NCI-H524 treated with DMSO at 0.1 percent for 48 hours (cell line): ENCODE data around the gene BPIFA3.
"Not testable (repeated sequence)": the region's sequence is repeated elsewhere in the genome, so short reads cannot be mapped to it uniquely, and the experiment has no call there.

Experiments used
- DNase-seq: peaks from one replicate; lab custom pipeline; 2025; lab: John Stamatoyannopoulos, UW

Gene BPIFA3

DNA sequence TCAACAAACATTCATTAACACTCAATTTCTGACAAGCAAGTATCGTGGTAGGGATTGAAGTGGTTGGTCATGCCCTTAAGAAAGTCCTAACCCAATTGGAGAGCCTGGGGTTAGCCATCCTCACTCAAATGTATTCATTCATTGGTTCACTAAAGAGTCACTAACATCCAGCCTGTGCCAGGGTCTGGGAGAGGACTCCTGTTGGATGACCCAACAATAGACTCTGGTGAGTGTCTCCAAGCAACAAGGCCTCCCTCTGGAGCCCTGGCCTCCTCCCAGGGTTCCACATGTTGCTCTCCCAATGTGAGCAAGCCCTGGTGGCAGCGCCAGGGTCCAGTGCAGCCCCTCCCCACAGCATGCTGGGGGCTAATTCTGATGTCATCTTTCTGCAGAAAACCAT is at the start of gene BPIFA3:
Gene BPIFA3 (plus strand): TSS at position 301 of the 400 bp plus-strand sequence. CDS start 185 bp downstream, outside the sequence.
- no peak for DNase-seq

DNA sequence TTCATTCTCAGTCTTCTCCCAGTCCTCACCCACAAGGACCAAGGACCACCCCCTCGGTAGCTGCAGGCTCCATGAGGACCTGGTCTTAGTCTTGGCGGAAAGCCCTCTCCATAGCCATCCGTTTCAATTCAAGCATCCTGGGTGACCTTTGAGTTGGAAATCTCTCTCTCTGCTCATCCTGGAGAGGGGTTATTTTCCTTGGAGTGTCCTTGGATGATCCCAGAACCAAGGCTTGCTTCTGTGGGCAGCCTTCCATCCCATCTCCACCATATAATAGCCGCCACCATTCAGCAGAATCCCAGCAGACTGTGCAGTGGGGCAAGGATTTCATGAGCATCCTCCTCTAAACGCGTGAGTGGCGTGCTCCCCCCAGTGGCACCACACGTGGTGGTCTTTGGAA is 49.3 kb upstream of the BPIFA3 start, which contains the start of gene BPIFA2:
Gene BPIFA2 (plus strand): TSS at position 301 of the 400 bp plus-strand sequence. CDS start 987 bp downstream, outside the sequence.
- no peak for DNase-seq

DNA sequence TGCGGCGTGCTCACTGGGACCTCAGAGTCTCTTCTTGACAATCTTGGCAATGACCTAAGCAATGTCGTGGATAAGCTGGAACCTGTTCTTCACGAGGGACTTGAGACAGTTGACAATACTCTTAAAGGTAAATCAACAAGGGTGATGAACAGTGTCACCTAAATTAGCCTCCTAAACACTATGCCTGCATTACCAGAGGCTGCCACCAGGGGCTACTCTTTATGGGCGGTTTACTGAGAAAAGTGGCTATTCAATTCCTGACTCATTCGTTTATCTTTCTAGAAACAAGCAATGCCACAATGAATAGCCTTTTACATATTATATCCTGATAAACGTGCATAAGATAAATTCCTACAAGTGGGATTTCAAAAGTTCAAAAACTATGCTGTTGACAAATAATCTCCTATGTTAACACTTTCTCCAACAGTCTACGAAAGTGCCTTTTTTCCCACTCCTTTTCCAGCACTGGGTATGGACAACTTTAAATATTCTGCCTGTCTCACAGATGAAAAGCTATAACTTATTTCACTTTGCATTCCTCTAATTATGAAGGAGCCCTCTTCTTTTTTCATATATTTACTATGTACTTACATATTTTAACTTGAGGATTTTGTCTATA is 47.9 kb upstream of the BPIFA3 start:
- DNase-seq: no peak

DNA sequence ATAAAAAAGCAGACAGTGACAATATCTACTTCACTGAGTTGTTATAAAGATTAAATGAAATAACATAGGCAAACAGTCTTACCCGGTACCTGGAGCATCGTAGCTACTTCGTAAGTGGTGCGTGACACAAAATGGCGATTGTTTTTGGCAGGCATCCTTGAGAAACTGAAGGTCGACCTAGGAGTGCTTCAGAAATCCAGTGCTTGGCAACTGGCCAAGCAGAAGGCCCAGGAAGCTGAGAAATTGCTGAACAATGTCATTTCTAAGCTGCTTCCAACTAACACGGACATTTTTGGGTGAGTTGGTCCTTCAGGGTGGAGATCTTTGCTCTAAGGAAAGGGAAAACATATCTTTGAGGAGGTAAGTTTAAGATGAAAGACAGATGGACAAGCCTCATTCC is 44.4 kb upstream of the BPIFA3 start:
- no peak for DNase-seq

DNA sequence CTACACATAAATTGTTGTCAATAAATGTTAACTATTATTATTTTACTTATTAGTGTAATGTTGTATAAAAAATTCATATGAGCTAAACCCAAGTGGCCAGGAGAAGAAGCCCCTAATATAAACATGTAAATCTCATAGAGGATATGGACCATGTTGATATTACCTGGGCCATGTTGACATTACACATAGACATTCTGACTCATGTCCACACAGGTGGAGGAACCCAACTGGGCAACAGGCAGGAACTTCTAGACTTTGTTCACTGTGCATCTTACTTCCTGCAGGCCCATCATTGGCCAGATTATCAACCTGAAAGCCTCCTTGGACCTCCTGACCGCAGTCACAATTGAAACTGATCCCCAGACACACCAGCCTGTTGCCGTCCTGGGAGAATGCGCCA is 42.0 kb upstream of the BPIFA3 start:
- no peak for DNase-seq

DNA sequence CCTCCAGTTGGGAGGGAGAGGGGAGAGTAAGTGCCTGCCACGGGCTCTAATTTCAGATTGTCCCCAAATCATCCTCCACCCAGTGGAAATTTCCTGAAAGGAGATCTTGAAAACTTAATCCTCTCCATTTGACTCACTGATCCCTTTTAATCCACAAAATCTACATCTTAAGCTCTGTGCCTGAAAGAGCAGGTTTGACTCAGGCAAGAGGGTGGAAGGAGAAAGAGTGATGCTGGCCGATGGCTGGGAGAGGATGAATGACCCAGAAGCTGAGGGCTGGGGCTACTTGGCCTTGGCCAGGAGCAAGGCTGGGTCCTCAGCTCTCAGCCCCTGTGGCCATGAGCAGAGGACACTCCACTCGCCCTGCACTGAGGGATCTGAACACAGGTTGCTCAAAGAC is 41.1 kb upstream of the BPIFA3 start:
- peak; percentile 73 for DNase-seq

DNA sequence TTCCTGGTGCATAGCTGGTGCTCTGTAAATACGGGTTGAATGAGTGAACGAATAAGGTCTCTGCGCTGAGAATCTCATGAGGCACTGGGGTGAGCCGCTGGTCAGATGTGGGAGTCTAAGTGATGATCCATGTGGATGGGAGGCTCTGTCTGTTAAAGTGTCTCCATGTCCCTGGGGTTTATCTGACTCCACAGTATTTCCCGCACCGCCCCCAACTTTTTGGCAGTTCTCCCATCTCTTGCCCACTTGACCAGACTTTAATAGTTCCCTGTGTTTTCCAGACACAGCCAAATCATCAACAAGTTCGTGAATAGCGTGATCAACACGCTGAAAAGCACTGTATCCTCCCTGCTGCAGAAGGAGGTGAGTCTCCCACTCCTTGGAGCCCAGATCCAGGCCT is 39.3 kb upstream of the BPIFA3 start:
- DNase-seq: no peak

DNA sequence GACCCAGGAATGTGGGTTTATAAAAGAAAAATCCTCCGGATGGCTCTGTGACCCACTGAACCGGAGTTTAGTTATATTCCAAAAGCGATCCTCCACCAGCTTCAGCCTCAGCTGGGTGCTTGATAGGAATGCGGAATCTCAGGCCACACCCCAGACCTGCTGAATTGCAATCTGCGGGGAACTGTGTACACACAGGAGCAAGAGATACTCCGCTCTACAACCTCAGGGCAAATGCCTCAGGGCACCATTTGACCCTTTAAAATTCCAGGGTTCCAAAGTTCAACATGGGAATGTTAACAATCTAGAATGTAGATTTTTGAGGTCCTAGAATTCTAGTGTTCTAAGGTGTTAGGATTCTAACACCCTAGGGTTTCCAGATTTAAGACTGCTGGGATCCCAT is 38.4 kb upstream of the BPIFA3 start:
- DNase-seq: no peak

DNA sequence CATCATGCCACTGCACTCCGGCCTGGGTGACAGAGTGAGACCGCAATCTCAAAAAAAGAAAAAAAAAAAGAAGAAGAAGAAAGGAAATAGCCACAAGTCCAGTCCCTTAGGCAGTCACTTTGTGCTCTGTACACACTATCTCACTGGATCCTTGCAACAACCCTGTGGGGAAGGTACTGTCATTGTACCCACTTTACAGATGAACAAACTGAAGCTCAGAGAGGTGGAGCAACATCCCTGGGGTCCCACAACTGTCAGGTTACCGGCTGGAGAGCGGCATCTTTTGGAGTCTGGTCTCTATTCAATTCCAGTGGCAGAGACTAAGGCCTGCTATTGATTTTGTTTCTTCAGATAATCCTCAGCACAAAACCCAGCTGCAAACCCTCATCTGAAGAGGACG is 37.0 kb upstream of the BPIFA3 start:
- DNase-seq: no peak

DNA sequence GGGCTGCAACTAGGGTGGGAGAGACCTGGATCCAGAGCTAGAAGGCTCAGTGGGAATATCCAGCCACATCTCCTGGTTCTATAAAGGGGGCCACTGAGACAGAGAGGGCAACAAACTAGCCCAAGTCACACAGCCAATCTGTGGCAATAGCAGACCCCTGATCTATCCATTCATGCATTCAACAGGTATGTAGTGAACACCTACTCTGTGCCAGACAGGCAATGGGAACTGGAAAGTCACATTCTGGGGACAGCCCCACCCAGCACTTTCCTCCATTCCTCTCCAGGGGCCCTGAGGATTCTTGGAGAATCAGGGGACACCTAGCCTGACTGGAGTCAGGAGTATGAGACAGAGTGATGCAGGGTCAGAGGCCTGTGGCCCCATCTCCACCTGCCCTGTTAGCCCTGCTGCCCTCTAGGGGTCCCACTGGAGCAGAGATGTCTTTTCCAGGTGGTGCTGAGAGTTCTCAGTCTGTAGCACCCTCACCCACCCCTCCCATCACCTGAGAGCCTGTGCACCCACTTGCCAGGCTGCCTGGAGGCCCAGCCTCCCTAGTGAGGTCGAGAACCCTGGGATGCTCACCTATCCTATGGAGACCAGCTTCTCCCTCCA is 35.6 kb upstream of the BPIFA3 start:
- no peak for DNase-seq

DNA sequence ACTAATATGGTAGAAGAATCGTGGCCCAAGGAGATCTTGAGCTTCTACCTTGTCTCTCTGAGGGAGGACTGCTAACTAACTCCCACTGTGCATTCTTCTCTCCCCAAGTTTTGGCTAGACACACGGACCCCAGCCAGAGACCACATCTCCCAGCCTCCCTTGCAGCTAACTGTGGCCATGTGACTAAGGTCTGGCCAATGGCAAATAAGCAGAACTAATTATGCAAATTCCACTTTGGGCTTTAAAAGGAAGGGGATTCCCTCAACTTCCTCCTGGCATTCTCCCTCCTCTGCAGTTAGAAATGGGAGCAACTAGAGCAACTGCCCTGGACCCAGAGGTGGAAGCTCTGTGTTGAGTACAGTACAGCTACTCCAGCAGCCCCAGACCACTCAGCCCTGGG is 33.8 kb upstream of the BPIFA3 start:
- DNase-seq: no peak

DNA sequence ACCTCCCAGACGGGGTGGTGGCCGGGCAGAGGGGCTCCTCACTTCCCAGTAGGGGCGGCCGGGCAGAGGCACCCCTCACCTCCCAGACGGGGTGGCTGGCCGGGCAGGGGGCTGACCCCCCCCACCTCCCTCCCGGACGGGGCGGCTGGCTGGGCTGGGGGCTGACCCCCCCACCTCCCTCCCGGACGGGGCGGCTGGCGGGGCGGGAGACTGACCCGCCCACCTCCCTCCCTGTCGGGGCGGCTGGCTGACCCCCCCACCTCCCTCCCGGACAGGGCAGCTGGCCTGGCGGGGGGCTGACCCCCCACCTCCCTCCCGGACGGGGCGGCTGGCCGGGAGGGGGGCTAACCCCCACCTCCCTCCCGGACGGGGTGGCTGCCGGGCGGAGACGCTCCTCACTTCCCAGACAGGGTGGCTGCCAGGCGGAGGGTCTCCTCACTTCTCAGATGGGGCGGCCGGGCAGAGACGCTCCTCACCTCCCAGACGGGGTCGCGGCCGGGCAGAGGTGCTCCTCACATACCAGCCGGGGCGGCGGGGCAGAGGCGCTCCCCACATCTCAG is 32.0 kb upstream of the BPIFA3 start:
- DNase-seq: not testable (repeated sequence)

DNA sequence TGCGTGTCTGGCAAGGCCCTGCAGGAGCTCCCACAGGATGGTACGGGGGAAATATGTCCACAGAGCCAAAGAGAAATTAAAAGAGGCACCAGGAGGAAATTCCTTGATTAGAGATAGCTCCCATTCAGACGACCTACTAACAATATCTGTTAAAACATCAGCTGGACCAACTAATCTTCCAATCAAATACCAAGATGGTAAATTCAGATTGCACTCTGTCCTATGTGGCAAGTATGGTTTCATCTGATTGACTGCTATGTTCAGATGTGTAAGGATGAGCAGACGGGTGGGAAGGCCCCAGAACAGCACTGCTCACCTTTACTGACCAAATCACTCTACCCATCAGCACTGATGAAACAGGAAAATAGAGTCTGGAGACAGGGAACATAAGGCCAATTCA is 29.7 kb upstream of the BPIFA3 start:
- no peak for DNase-seq

DNA sequence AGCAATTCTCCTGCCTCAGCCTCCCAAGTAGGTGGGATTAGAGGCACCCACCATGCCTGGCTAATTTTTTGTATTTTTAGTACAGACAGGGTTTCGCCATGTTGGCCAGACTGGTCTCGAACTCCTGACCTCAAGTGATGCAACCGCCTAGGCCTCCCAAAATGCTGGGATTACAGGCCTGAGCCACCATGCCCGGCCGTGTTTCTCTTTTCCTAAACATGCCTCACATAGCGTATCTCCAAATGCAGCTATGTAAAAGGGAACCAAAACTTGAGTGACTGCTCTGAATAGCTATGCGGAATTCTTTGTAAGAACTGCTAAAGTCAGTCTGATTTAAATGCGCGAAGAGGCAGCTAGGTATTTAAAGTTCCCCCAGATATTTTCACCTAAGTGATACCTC is 28.7 kb upstream of the BPIFA3 start:
- DNase-seq: no peak

DNA sequence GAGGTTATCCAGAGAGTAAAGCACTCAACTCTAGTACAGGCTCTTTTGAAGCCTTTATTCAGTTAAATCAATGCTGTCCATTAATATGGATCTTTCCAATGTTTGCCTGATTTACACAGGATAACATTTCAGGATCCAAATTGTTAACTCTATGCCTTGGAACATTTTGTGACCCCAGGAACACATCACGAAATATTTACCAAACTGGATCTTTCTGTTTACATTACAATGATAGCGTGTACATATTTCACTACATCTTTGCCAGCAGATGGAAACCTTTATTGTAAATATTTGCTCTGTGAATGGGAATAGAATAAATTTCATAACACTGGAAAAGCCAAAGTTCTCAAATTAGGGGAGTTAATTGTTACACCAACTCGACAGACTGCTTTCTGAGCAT is 25.7 kb upstream of the BPIFA3 start:
- no peak for DNase-seq

DNA sequence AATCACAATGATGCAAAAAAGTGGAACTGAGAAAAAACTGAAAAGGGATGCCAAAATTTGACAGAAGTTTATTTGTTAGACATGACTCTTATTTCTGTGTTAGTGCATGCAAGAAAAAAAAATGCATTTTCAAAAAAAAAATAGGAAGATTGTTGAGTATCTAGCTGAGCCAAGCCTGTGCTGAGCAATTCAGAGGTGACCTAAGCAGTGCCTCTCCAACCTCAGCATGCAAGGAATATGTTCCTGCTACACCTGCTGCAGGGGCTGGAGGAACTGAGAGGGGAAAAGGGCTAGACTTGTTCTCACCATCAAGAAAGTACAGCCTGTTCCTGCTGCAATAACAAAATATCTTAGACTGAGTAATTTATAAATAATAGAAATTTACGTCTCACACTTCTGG is 25.2 kb upstream of the BPIFA3 start:
- DNase-seq: no peak

DNA sequence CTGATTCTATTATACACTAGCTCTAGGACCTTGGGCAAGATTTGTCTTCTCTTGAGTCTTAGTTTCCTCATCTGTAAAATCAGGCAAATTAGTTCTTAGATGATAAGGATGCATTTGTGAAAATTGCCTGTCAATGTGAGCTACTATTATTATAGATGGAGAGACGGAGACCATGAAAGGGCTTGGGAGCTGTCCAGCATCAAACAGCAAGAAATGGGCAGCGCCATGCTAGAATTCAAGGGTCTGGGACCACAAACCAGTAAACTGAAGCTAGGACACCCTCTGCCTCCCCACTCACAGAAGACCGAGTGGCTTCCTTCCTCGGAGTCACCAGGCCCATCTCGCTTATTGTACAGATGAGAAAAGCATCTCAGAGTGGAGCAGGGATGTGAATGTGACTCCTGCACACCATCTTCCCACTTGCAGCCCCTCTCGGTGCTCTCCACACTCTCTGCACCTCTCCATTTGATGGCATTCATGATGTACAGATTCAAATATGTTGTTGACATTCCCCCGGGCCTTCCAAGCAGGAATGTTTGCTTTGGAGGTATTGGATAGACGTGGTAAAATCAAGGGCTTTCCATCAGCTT is 24.1 kb upstream of the BPIFA3 start:
- DNase-seq: no peak

DNA sequence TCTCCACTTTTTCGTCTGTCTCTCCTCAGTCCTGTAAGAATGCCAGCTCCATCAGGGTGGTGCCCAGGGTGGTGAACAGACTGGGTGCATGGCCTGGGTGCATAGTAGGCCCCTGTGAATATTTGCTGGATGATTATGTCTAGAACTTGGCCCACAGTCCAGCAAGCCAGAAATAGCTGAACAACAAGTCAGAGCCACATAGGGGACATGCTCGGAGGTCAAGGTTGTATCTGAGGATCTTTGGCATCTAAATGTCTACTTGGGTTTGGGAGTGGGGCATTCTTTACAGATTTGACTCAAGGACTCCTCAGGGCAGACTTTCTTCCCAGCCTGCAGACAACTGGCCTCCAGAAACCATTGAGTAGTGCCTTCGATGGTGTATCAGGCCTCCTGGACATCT is 18.1 kb upstream of the BPIFA3 start:
- no peak for DNase-seq

DNA sequence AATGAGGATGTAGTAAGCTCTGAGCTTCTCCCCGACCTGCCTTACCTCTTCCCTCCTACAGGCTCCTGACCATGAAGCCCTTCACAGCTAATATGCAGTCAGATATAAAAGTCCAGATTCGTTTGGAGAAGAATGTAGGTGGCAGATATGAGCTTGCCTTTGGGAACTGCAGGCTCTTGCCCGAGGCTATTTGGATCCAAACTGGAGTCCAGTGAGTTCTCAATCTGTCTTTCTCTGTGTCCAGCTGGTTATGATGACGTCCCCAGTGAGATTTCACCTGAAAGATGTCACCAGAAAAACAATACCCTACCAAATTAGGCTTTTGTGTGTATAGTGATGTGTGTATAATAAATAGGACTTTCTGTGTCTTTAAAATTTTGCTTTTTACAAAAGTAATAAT is 14.7 kb upstream of the BPIFA3 start:
- no peak for DNase-seq

DNA sequence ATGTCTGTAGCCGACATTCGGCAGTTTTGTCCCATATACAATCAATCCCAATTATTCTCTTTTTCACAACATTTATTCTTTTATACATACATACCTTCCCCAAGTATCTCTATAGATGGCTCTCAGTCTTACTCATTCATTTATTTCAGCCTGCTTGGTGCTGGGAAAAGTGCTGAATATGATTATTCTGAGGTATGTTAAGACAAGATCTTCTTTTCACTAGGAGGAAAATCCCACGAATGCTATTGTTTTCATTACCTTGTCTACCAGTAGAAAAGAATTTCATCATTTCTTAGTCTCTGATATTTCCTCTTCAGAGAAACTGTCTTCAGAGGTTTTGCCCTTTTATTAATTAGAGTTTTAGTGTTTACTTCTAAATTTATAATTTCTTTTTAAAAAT is 13.7 kb upstream of the BPIFA3 start:
- no peak for DNase-seq

DNA sequence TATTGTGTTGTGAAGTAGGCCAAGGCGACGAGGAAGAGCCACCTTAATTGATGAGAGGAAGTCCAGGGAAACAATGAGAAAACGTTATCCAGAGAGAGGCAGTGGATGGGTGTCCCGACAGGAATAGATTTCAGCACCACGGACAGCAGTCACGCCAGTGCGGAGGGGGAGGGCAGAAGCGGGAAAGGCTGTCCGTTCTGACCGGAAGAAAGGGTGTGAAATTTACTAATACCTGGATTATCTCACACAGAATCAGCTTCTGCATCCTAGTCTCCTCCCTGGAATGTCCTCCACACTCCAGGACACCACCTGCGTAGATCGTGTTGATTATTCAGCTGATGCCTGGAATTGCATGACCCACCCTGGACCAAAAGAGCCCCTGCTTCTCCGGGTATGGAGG is 7.4 kb upstream of the BPIFA3 start:
- no peak for DNase-seq

DNA sequence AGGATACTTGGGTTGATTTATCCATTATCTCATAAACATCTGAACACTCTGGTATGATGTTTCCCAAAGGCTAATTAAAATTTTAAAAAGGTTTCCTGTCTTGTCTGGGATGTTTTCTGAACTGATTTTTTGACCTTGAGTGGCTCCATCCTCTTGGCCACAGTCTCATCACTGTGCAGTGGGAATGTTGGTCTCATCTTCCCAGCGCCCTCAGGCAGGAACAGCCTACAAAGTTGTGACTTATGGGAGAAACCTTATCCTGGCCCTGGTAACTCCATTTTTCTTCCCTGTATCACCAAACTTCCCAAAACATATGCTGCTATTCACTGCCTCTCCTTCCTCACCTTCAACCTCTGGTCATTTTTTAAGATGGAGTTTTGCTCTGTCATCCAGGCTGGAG is 6.8 kb upstream of the BPIFA3 start:
- no peak for DNase-seq

DNA sequence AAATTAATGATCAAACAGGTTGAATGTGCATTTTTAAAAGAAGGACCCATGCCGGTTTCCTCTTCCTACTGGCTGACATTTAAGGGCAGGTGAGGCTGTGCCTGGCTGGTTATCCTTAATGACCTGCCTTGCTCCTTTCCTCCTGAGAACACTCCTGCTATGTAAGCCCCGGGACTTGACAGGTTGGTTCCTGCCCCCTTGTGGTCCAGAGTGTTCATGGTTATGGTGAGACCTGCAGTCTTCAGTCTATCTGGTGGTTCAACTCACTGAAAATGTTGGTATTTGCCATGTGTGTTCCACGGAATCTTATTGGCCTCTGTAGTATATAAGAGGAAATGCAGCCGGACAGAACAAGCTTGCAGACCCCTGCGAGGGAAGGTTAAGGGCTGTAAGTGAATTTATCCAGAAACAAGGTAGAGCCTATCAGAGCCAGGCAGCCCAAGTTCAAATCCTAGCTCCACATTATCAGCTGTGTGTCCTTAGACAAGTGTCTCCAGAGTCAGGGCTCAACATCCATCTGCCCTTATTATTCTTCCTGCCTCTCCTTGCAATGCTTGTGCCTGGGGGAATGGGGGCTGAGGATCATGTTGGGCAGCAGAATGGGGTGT is 5.2 kb upstream of the BPIFA3 start:
- DNase-seq: peak; percentile 57
